ENCODE data around the gene TMEM233.

The TMEM233 gene

DNA sequence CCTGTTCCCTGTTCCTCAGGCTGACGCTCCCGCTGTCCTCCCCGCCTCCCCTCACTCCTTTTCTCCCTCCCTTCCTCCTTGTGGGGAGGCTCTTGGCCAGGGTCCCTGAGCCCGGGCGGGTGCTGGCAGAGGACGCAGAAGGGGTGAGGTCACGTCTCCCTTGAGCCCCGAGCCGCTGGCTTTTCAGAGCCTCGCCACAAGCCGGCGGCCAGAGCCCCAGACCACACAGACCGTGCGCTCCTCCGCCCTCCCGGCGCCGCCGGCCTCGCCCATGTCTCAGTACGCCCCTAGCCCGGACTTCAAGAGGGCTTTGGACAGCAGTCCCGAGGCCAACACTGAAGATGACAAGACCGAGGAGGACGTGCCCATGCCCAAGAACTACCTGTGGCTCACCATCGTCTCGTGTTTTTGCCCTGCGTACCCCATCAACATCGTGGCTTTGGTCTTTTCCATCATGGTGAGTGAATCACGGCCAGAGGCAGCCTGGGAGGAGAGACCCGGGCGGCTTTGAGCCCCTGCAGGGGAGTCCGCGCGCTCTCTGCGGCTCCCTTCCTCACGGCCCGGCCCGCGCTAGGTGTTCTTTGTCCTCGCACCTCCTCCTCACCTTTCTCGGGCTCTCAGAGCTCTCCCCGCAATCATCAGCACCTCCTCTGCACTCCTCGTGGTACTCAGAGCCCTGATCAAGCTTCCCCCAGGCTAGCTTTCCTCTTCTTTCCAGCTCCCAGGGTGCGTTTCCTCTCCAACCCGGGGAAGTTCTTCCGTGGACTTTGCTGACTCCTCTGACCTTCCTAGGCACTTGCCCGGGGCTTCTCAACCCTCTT lies at the start of gene TMEM233:
TMEM233 (plus strand) TSS at position 197 of the 821 bp plus-strand sequence; CDS start at position 272, 75 bp downstream.
- DNase-seq = no peak

DNA sequence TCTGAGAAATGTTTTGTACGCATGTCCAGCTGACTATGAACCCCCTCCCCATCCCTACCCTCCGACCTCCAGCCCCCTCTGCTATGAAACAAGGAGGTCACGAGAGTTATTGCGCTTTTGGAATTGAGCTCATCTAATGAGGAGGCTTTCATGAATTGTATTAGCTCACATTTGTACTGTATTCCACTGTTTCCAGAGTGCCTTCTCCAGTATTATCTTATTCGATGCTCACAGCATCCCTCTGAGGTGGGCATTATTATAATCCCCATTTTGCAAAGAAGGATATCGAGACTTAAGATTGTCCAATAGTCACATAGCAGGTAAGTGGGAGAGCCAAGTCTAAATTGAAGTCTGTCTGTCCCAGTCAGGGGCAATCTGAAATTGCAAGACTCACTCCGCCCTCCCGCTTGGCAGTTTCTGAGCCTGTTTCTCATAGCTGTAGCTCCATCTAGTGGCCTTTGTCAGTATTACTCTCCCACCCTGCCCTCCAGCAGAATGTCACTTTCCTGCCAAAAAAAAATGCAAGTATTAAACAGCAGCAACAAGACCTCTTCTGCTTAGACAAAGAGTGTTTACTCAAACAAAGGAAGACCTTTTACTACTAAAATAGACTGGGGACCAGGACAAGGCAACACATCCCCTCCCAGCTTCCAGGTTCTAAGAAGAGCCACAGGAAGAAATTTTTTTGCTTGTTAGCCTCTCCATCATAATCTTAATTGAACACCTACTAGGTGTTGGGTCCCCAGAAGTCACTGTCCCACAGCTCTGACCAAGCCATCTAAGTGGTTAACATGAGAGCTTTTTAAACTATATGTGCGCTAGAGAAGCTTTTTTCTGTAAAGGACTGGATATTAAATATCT lies 48.6 kb upstream of the TMEM233 start:
- DNase-seq = peak; percentile 59

DNA sequence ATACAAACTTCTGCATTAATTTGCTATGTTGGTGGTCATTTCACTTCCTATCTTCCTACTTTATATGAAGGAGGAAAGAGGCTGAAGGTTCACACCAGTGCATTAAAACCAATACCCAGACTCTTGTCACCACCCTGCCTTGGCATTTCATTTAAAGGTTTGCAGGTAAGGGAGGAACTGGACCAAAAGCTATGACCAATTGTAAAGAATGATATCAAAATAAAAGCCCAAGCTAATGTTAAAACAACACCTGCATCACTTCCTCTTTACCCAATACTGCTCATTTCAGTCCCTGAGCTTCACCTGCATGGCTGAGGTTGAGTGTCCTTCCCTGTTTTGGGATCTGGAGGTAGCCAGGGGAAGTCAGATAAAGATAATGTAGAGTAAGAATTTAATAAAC lies 47.2 kb upstream of the TMEM233 start:
- no peak for DNase-seq

DNA sequence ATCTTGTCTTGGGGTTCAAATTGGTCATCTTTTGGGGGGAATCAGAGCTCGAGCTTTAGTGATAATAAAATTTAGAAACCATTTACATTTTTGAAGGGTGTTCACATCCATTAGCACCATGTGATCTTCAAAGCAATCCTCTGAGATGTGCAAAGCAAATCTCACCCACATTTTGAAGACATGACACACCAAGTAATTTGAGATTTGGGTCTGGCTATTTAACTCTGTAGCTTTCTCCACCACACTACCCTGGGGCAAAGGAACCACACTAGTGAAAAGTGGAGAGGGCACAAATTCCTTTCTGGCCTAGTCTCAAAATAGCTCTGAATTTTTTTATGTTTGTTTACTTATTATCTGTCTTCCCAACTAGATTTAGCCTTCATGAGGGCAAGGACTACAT lies 46.6 kb upstream of the TMEM233 start:
- DNase-seq = no peak

DNA sequence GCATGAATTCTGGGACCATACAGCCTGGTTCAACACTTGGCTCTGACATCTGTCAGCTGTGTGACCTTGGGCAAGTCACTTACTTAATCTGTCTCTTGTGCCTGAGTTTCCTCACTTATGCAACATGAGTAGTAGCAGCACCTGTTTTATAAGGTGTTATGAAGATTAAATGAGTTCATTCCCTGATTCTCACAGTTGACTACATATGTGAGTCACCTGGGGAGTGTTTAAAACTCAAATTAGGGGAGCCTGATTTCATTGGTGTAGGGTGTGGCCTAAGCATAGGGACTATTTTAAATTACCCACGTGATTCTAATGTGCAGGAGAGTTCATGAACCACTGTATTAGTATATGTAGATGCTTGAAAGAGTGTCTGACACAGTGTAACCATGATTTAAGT lies 36.7 kb upstream of the TMEM233 start:
- DNase-seq = no peak

DNA sequence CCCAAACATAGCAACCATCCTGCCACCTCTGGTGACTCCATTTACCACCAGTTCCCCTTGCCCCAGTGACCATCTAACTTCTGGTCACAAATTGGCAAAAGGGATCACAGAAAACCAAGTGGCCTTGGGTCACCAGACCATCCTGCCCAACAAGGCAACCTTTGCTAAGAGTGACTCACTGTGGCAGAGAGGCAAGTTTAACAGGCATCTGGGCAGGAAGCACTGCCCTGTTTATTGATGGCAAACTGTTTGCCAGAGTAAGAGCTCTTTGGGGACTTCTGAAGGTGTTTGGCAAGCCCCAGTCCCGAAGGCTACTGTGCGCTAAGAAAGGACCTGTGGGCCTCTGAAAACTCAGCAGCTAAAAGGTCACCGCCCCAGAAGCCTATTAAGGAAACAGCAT lies 28.2 kb upstream of the TMEM233 start:
- DNase-seq = no peak

DNA sequence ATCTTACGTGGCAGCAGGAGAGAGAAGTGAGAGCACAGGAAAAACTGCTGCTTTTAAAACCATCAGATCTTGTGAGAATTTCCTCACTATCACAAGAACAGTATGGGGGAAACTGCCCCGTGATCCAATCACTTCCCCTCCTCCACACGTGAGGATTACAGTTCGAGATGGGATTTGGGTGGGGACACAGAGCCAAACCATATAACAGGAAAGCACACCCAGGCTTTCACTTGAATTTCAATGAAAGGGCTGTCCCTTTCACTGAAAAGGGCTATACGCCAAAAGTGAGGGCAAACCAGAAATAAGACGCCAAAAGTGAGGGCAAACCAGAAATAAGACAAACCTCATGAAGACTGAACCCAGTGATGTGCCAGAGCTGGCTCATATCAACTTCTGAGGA lies 22.8 kb upstream of the TMEM233 start:
- DNase-seq = no peak

DNA sequence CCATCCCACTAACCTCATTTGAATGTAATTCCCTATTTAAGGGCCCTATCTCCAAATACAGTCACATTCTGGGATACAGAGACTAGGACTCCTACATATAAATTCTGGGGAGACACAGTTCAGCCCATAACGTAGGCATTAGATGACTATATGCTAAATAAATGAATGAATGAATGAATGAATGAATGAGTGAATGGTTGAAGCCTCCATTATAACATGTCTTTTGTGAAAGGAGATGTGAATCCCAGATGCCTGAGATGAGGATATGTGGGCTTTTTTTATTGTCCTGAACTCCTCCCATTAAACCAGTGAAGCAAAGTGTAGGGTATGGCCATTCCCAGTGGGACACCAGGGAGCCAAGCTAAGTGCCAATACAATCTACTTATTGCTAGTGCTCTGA lies 20.5 kb upstream of the TMEM233 start:
- DNase-seq = no peak

DNA sequence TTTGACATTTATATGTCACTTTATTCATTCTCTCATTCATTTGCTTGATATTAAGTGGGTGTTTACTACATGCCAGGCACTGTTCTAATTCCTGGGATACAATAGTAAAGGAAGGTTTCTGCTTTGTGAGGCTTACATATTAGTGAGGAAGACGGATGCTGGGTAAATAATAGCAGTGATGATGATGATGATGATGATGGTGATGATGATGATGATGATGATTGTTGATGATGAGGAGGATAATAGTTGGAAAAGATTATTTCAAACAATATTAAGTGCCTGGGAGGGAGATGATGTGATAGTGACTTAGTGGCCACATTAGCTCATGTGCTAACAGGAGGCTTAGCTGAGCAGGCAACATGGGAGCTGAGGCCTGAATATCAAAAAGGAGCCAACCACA lies 19.3 kb upstream of the TMEM233 start:
- no peak for DNase-seq

DNA sequence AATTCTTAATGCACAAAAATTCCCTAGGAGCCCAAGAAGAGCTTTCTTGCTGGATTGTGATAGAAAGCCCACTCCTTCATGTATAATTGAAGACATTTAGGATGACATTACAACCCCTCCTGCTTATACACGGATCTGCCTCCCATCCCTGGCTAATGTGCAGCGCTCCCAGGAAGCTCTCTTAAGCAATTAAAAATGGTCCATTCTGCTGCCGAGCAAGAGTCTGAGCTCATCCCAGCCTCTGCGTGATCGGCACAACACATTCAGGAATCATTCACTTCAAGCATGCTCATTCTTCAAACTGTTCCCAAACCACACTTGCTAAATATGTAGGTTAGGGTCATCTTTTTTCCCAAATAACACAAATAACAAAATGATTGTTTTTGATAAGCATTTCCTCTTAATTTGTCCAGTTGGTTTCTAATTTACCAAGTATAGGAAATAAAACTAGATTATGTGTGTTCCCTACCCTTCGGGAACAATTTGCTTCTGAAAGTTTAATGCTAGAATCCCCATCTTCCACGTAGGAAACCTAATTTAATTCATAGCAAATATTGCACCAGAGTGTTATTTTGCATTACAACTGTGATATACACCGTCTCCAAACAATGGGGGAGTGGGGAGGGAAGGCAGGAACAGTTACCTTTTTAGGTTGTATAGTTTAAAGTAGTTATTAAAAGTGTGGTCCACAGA lies 17.3 kb upstream of the TMEM233 start:
- no peak for DNase-seq

DNA sequence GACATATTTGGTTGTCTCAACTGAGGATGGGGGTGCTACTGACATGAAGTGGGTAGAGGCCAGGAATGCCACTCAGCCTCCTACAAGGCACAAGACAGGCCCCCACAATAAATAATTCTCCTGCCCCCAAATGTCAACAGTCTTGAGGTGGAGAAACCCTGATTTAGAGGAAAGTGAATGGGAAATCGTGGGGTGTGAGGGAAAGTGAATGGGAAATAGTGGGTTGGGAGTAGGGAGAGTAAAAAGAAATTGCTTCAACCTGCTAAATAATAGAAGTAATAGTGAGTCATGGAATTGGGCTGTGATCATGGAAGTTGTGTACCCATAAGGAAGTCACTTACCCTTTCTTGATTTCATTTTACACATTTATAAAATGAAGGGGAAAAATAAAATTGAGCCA lies 16.7 kb upstream of the TMEM233 start:
- DNase-seq = no peak

DNA sequence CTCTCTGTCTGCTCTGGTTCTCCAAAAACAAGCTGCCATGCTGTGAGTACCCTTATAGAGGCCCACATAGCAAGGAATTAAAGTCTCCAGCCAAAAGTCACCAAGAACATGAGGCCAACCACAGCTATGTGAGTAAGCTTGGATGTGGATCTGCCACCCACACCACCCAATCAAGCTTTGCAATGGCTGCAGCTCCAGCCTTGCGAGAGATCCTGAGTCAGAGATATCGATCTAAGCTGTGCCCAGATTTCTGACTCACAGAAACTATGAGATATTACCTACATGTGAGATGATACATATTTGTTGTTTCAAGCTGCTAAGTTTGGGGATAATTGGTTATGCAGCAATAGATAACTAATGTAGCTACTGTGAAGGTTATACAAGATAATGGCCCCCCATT lies 15.5 kb upstream of the TMEM233 start:
- DNase-seq = no peak

DNA sequence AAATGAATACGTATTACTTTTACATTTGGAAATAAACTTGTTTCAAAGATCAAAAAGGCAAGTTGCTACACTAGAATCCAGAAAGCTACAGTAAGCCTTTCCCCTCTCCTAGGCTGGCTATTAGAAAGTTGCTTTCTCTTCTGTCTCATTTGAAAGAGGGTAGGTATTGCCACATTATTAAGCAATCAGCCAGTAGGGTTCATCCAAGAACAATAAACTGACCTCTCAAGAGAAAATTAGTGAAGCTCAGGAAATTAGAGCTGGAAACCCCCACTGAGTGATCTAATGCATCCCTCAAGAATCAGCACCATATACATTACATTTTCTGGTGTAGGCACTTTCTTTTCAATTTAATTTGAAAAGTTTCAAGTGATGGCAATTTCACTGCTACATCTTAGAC lies 4.5 kb upstream of the TMEM233 start:
- DNase-seq = no peak

DNA sequence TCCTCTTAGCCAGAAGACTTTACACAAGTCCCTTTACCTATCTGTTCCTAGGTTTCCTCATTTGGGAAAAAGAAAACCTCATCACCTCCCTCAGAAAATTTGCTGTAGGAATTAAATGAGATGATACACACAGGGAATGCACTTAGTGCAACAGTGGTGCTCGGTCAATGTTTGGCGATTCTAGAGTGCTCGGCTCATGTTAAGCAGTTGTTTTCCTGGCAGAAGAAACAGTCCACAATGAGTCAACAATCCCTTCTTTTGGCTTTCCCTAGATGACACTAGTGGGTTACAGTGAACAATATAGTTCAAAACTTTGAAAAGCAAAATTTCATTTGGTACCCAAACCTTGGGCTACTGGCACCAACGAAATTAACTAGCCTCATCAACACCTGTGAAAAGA lies 3.9 kb upstream of the TMEM233 start:
- no peak for DNase-seq

DNA sequence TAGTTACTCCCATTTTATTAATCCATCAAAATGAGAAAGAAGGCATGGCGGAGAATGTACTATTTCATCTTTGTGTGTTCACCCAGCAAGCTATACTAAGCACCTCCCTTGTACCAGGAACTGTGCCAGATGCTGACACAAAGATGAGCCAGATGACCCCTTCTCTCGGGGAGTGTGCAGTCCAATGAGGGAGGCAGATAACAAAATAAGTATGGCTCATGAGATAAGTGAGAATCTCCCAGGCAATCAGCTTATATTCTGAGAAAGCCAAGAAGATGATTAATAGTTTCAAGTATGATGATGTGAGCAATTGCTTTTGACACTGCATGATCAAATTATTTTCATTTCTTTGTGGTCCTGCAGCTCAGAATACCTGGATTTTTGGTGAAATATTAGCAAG lies 1.3 kb upstream of the TMEM233 start:
- no peak for DNase-seq

DNA sequence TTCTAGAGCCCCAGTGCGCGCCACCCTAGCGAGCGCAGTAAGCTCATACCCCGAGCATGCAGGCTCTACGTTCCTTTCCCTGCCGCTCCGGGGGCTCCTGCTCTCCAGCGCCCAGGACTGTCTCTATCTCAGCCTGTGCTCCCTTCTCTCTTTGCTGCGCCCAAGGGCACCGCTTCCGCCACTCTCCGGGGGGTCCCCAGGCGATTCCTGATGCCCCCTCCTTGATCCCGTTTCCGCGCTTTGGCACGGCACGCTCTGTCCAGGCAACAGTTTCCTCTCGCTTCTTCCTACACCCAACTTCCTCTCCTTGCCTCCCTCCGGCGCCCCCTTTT lies 791 bp downstream of the TMEM233 start:
- DNase-seq = no peak

DNA sequence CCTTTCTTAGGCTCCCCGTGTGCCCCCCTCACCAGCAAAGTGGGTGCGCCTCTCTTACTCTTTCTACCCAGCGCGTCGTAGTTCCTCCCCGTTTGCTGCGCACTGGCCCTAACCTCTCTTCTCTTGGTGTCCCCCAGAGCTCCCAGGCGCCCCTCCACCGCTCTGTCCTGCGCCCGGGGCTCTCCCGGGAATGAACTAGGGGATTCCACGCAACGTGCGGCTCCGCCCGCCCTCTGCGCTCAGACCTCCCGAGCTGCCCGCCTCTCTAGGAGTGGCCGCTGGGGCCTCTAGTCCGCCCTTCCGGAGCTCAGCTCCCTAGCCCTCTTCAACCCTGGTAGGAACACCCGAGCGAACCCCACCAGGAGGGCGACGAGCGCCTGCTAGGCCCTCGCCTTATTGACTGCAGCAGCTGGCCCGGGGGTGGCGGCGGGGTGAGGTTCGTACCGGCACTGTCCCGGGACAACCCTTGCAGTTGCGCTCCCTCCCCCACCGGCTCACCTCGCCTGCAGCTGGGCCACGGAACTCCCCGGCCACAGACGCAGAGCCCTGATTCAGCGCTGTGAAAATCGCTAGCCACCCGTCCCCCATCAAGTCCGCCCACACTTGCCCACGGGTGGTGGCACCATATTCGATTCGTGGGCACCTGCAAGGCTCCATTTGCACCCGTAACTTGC lies 1.3 kb downstream of the TMEM233 start:
- no peak for DNase-seq

DNA sequence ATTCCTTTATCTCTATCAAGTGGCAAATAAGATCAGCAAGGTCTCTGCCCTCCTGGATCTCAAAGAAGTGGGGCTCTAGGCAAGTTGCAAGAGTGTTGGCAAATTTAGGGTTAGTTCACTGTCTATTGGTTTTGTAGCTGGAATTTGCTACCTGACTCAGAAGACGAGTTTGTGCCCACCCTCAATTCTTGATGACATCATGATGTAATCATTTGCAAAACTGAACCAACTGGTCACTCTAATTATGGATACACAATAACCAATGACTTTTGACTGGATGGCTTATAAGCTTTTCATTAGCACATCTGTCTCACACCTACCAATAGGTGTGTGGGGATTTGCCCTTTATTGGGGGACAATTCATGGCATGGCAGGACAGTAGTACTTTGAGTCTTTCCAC lies 4.6 kb downstream of the TMEM233 start:
- no peak for DNase-seq

DNA sequence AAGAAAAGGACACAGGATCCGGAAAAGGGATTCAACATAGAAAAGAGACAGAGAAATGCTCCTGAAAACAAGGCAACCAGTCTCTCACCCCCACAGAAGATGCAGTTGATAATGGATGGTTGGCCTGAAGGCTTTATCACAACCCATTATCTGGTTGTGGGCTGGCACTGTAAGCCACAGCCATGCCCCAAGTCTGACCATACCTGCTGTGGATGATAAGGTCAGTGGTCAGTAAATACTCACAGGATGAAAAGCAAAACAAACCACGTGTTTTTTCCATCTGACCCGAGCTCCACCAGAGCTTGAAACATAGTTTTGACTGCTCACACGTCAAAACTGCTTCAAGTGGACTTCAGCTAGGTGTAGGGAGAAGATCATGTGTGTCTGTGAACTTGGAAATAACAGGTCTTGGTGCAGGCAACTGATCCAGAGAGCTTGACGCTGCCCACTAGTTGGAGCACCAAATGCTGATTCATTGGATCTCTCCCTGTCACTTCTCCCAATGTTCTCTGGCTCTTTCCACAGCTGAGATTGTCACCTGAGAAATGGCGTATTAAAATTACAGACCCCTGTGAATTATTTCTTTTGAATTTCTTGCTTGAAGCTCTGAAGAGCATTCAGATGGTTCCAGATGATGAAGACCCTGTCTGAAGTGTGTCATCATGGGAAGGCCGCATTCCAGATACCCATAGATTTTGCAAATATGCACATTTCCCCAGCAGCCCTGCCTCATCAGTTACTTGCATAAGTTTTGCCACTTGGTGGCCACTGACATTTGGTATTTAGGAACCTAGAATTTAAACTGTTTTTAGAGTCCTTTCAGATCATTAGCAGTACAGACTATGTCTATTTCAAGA lies 8.5 kb downstream of the TMEM233 start:
- no peak for DNase-seq

DNA sequence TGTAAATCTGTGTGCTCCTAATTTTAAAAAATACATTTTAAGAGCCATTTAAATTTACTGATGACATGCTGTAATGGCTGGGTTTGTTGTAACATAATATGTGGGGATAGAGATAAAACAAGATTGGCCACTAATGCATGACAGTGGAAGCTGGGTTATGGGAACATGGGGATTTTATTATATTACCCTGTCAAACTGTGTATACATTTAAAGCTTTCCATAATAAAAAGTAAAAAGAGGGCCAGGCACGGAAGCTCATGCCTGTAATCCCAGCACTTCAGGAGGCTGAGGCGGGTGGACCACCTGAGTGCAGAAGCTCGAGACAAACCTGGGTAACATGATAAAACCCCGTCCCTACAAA lies 9.1 kb downstream of the TMEM233 start:
- no peak for DNase-seq

DNA sequence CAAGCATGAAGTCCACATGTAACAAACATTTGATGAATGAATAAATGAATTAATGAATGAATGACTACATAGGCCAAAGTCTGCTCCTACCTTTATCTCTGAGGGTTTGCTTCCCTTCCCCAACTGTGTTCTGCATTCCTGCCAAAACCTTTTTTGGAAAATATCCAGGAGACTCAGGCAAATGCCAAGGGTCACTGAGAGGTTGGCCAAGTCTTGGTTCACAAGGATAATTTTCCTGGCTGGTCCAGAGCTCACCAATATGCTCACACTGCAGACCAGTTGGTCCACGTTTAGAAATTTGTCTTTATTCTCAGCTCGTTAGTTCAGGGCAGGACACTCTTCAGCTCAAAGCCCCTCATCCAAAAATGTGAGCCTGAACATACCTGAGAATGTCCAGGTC lies 10.2 kb downstream of the TMEM233 start:
- DNase-seq = no peak

DNA sequence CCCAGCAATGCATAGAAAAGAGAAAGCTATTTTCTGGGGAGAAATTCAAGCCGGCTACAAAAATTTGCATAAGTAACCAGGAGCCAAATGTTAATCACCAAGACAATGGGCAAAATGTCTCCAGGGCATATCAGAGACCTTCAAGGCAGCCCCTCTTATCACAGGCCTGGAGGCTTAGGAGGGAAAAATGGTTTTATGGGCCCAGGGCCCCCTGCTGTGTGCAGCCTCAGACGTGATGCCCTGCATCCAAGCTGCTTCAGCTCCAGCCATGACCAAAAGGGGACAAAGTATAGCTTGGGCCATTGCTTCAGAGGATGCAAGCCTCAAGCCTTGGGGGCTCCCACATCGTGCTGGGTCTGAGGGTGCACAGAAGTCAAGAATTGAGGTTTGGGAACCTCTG lies 15.8 kb downstream of the TMEM233 start:
- no peak for DNase-seq
